Right lobe of liver (tissue), 4 donors: ENCODE measurements around the gene GIMD1.
"Not testable (repeated sequence)": the region's sequence is repeated elsewhere in the genome, so short reads cannot be mapped to it uniquely, and the experiment has no call there.

Source experiments
- CTCF ChIP-seq, 4 donors: fragments of 200-600 bp in 3 of 4; fragments of 450-650 bp in 1 of 4; IDR thresholded peaks; one replicate each; pipeline versions ENCODE4 v1.5.1 to v1.8.0; 2016 to 2022; ENCODE audit warnings: antibody characterized with exemption in 4 of 4, mild to moderate bottlenecking in 2 of 4
- POLR2A ChIP-seq: fragments of 450-650 bp; IDR thresholded peaks from one replicate; pipeline ENCODE4 v1.6.1; 2017; ENCODE audit warnings: antibody characterized with exemption, mild to moderate bottlenecking
- donor health status: DM: no; HTN: no; CAD: no.
- donor health status: DM: no; HTN: no; CAD: no.
- donor health status: DM: no; HTN: yes; CAD: no.

GRCh38 chr4:106321814-106322213, 46.8 kb downstream of the GIMD1 start:
- not testable (repeated sequence) for TF ChIP-seq POLR2A; CTCF (IDR thresholded peaks at IDR 0.05)
